Endothelial cell (in vitro differentiated cells): ENCODE data around the gene SRSF8. TPM values are rescaled to one million over a fixed set of nuclear protein-coding genes. Genes with fewer than 3 reads are reported as not detected.

Experiments used
- DNase-seq: peaks from one replicate; pipeline ENCODE4 v3.0.0; 2021; ENCODE audit warnings: low spot score
- H3K27ac Mint-ChIP-seq: one replicate; pipeline ENCODE4 v1.8.0; 2021; ENCODE audit warnings: mixed read lengths, inconsistent platforms; ENCODE audit not compliant: unreplicated experiment
- H3K27me3 Mint-ChIP-seq: one replicate; pipeline ENCODE4 v1.8.0; 2021; ENCODE audit warnings: mild to moderate bottlenecking, moderate library complexity, mixed read lengths, inconsistent platforms; ENCODE audit not compliant: unreplicated experiment
- H3K36me3 Mint-ChIP-seq: one replicate; pipeline ENCODE4 v1.8.0; 2021; ENCODE audit warnings: mild to moderate bottlenecking, low read depth, mixed read lengths, inconsistent platforms; ENCODE audit not compliant: unreplicated experiment
- H3K4me1 Mint-ChIP-seq: one replicate; pipeline ENCODE4 v1.8.0; 2021; ENCODE audit warnings: mild to moderate bottlenecking, mixed read lengths, inconsistent platforms; ENCODE audit not compliant: unreplicated experiment
- H3K4me3 Mint-ChIP-seq: one replicate; pipeline ENCODE4 v1.8.0; 2021; ENCODE audit warnings: mild to moderate bottlenecking, mixed read lengths, inconsistent platforms; ENCODE audit not compliant: unreplicated experiment
- H3K9me3 Mint-ChIP-seq: one replicate; pipeline ENCODE4 v1.8.0; 2021; ENCODE audit warnings: mixed read lengths, inconsistent platforms; ENCODE audit not compliant: unreplicated experiment
- CTCF ChIP-seq: fragments of 200-600 bp; sonication (generic); IDR thresholded peaks from one replicate; pipeline ENCODE4 v1.5.0; 2021; ENCODE audit warnings: antibody characterized with exemption; ENCODE audit not compliant: unreplicated experiment
- total RNA-seq: library from RNA; stranded (reverse); fragmentation: NEBNext Ultra II Directional; extraction: Animal tissue kit (Norgen Biotek cat#: 25700); gene quantifications from one replicate; pipeline ENCODE4 v1.2.1, GENCODE V29; 2021; ENCODE audit not compliant: unreplicated experiment

SRSF8 gene
- total RNA-seq, 1 donor from 2014 or later, result 25.2 TPM

- Mint-ChIP-seq H3K27me3 (peaks cover 5% of the 10 kb centered on the region), H3K4me3 (no peak overlapping the region), H3K9me3 (peaks cover 6% of the 10 kb centered on the region), H3K27ac (no peak overlapping the region), H3K36me3 (peaks cover 2% of the 10 kb centered on the region), H3K4me1 (peaks cover 12% of the 10 kb centered on the region)
- no peak for DNase-seq
- no peak for TF ChIP-seq CTCF
Observed at GRCh38 chr11:95115597-95115996, 48.9 kb downstream of the SRSF8 start.

- no peaks in the 10 kb centered on the region for H3K36me3 Mint-ChIP-seq
- H3K9me3 Mint-ChIP-seq, result no peaks in the 10 kb centered on the region
- DNase-seq, result no peak
- H3K27ac Mint-ChIP-seq, result no peak overlapping the region
- H3K4me3 Mint-ChIP-seq, result no peak overlapping the region
- peaks cover 3% of the 10 kb centered on the region for H3K4me1 Mint-ChIP-seq
- peaks cover 3% of the 10 kb centered on the region for H3K27me3 Mint-ChIP-seq
- TF ChIP-seq CTCF, result no peak
Observed at GRCh38 chr11:95119361-95120060, 52.8 kb downstream of the SRSF8 start.

Other genes starting within 250 kb of the SRSF8 start
- 84.1 TPM for gene CWC15, start 93.4 kb upstream of the SRSF8 start, total RNA-seq
- gene KDM4D, start 93.2 kb upstream of the SRSF8 start, total RNA-seq, result 1.8 TPM
- gene KDM4E, start 41.7 kb upstream of the SRSF8 start, total RNA-seq, result not detected
- gene KDM4F, start 17.5 kb upstream of the SRSF8 start, total RNA-seq, result not detected
- gene ENDOD1, start 22.9 kb downstream of the SRSF8 start, total RNA-seq, result 4.5 TPM
- gene SESN3, start 164.3 kb downstream of the SRSF8 start, total RNA-seq, result 94.5 TPM